GM23248 (cell line): ENCODE measurements around the gene SMO. TPM values are rescaled to one million over a fixed set of nuclear protein-coding genes. Genes with fewer than 3 reads are reported as not detected.

Experiments
- DNase-seq: peaks from one replicate; pipeline ENCODE4 v3.0.0-alpha.2; 2015
- H2AFZ ChIP-seq: fragments of 200-600 bp; sonication (generic); 2 replicates; pipeline ENCODE4 v1.6.1; 2016; ENCODE audit warnings: antibody characterized with exemption
- H3F3A ChIP-seq: fragments of 200-600 bp; sonication (generic); 2 replicates; pipeline ENCODE4 v1.6.1; 2016; ENCODE audit warnings: mild to moderate bottlenecking, antibody characterized with exemption, mixed run types; ENCODE audit not compliant: insufficient read depth
- H3K27ac ChIP-seq: fragments of 200-600 bp; sonication (generic); 2 replicates; pipeline ENCODE4 v1.5.1; 2016; ENCODE audit warnings: mild to moderate bottlenecking
- H3K27me3 ChIP-seq: fragments of 200-600 bp; sonication (generic); replicated peaks from 2 replicates; pipeline ENCODE4 v1.6.1; 2016; ENCODE audit warnings: mild to moderate bottlenecking; ENCODE audit not compliant: insufficient read depth
- H3K36me3 ChIP-seq: fragments of 200-600 bp; sonication (generic); 2 replicates; pipeline ENCODE4 v1.6.1; 2016; ENCODE audit warnings: low read depth, mild to moderate bottlenecking
- H3K4me1 ChIP-seq: fragments of 200-600 bp; sonication (generic); 2 replicates; pipeline ENCODE4 v1.6.1; 2016; ENCODE audit warnings: mild to moderate bottlenecking; ENCODE audit not compliant: insufficient read depth
- H3K4me2 ChIP-seq: fragments of 200-600 bp; sonication (generic); one replicate; pipeline ENCODE4 v1.6.1; 2016; ENCODE audit warnings: mild to moderate bottlenecking; ENCODE audit not compliant: unreplicated experiment
- H3K4me3 ChIP-seq: fragments of 200-600 bp; sonication (generic); 2 replicates; pipeline ENCODE4 v1.5.1; 2016; ENCODE audit warnings: mild to moderate bottlenecking
- H3K79me2 ChIP-seq: fragments of 200-600 bp; sonication (generic); 2 replicates; pipeline ENCODE4 v1.6.1; 2016; ENCODE audit warnings: mild to moderate bottlenecking; ENCODE audit not compliant: insufficient read depth
- H3K9ac ChIP-seq: fragments of 200-600 bp; sonication (generic); 2 replicates; pipeline ENCODE4 v1.6.1; 2016; ENCODE audit warnings: mild to moderate bottlenecking
- H3K9me2 ChIP-seq: fragments of 200-600 bp; sonication (generic); 2 replicates; pipeline ENCODE4 v1.6.1; 2016; ENCODE audit warnings: mixed run types, mild to moderate bottlenecking, moderate library complexity; ENCODE audit not compliant: insufficient read depth
- H3K9me3 ChIP-seq: fragments of 200-600 bp; sonication (generic); one replicate; pipeline ENCODE4 v1.6.1; 2017; ENCODE audit warnings: low read depth
- H4K20me1 ChIP-seq: fragments of 200-600 bp; sonication (generic); 2 replicates; pipeline ENCODE4 v1.6.0; 2016; ENCODE audit not compliant: insufficient read depth
- EZH2 ChIP-seq: fragments of 200-600 bp; sonication (generic); IDR thresholded peaks from 2 replicates; pipeline ENCODE4 v1.6.1; 2018; ENCODE audit warnings: antibody characterized with exemption, mild to moderate bottlenecking; ENCODE audit not compliant: insufficient read depth, poor library complexity, severe bottlenecking
- EZH2phosphoT487 ChIP-seq: fragments of 200-600 bp; sonication (generic); IDR thresholded peaks from 2 replicates; pipeline ENCODE4 v1.6.1; 2018; ENCODE audit warnings: antibody characterized with exemption, moderate library complexity, mild to moderate bottlenecking, low read depth; ENCODE audit not compliant: insufficient read depth
- WGBS, 2 experiments: methylation state at CpG; one replicate each; pipeline ENCODE4 v1.1.6; 2015 to 2017; ENCODE audit warnings: low lambda C conversion rate in 2 of 2, low coverage in 1 of 2; ENCODE audit errors: missing lambda C conversion rate in 2 of 2; 5-methylcytosine and 5-hydroxymethylcytosine counted together
- in situ Hi-C: fragments of 300-500 bp; cut with MboI; formaldehyde crosslinking; loops from 2 replicates; pipeline ENCODE4 v1.15.0; 2020
- polyA plus RNA-seq: library from polyadenylated mRNA; unstranded; fragments of >200 nt; fragmentation: Nextera tagmentation; extraction: Ambion mirVana; gene quantifications from 2 replicates; pipeline ENCODE4 v1.2.1, GENCODE V29; 2016
- total RNA-seq: library from RNA; depleted of rRNA; stranded (reverse); fragments of >200 nt; shearing (Covaris generic); gene quantifications from 2 replicates; pipeline ENCODE4 v1.2.3, GENCODE V29; 2014

The SMO gene
- total and polyA plus RNA-seq, 2 experiments from 2014 or later = 2.3 to 14.7 TPM

DNA sequence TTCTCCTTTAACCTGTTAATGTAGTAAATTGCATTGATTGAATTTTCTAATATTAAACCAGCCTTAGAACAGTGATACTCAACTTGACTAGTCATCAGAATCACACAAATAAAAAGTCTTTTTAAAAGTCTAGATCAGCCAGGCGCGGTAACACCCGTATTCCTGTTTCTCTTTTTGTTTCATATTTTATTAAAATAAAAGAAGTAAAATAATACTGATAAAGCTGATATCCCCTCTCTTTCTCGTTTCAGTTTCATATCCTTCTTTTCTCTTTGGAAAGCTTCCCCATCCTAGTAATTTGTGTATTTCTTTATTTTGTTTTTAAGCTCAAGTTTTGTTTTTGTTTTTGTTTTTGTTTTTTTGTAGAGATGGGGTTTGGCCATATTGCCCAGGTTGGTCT is 9.3 kb downstream of the SMO start:
- no peak overlapping the region for H3K27ac ChIP-seq
- H3K4me3 ChIP-seq = no peak overlapping the region
- no peaks in the 10 kb centered on the region for H3F3A ChIP-seq
- in situ Hi-C loops = no loop called here
- H3K79me2 ChIP-seq = 0 out of 2 replicates have a peak, but pooled peaks cover 4% of the 10 kb centered on the region
- no peaks in the 10 kb centered on the region for H3K9me3 ChIP-seq
- WGBS, 2 experiments = 90% methylated on average over 4 of the region's 4 CpGs
- H3K4me2 ChIP-seq = no peak overlapping the region
- no peaks in the 10 kb centered on the region for H3K27me3 ChIP-seq
- H3K9me2 ChIP-seq = no peaks in the 10 kb centered on the region
- no peak for DNase-seq
- no peak overlapping the region for H3K9ac ChIP-seq
- no peaks in the 10 kb centered on the region for H3K36me3 ChIP-seq
- H4K20me1 ChIP-seq = no peaks in the 10 kb centered on the region
- no peak for TF ChIP-seq EZH2phosphoT487
- no peak for TF ChIP-seq EZH2
- H3K4me1 ChIP-seq = no peaks in the 10 kb centered on the region
- no peak overlapping the region for H2AFZ ChIP-seq

GRCh38 chr7:129199406-129199805 is 11.0 kb downstream of the SMO start:
- H3K9ac ChIP-seq = no peak overlapping the region
- no peaks in the 10 kb centered on the region for H3K9me3 ChIP-seq
- WGBS, 2 experiments = 84 to 86% methylated on average over 4 of the region's 4 CpGs
- in situ Hi-C loops = no loop called here
- H3K27me3 ChIP-seq = no peaks in the 10 kb centered on the region
- H3K27ac ChIP-seq = no peak overlapping the region
- H4K20me1 ChIP-seq = no peaks in the 10 kb centered on the region
- TF ChIP-seq EZH2phosphoT487 (no peak), EZH2 (no peak)
- no peaks in the 10 kb centered on the region for H3K4me1 ChIP-seq
- no peak for DNase-seq
- H3K79me2 ChIP-seq = no peaks in the 10 kb centered on the region
- no peaks in the 10 kb centered on the region for H3F3A ChIP-seq
- H3K4me3 ChIP-seq = no peak overlapping the region
- no peak overlapping the region for H3K4me2 ChIP-seq
- H3K36me3 ChIP-seq = no peaks in the 10 kb centered on the region
- no peak overlapping the region for H2AFZ ChIP-seq
- H3K9me2 ChIP-seq = no peaks in the 10 kb centered on the region

DNA sequence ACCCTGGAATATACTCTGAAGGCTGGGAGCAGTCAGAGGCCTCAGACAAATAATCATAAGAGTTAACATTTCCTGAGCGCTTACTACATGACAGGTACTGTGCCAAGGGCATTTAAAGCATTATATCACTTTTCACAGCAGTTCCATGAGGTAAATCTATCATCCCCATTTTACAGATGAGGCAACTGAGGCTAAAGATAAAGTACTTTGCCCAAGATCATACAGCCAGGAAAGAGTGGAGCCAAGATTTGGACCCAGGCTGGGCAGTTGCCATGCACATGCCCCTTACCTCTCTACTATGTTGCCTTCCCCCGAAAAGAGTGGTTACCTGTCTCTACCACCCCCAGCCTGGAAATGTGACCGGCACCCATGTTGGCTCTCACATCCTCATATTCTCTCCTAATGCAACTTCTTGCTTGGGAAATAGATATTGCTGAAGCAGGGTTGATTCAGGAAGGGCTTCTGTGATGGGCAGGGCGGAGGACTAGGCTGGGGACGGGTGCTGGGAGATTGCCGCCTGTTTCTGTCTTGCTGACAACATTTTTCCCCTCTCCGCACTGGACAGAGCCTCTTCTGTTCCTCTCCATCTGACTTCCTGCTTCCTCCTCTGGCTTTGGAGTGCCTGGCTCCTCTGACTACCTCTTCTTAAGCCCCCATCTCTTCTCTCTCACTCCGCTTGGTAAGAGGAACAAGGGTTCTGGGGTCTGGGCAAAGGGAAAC is 13.8 kb downstream of the SMO start:
- Histone ChIP-seq H3K4me3 (no peak overlapping the region), H3K9ac (no peak overlapping the region), H3F3A (no peaks in the 10 kb centered on the region), H3K36me3 (no peaks in the 10 kb centered on the region), H3K9me2 (no peaks in the 10 kb centered on the region), H3K27me3 (no peaks in the 10 kb centered on the region), H3K9me3 (no peaks in the 10 kb centered on the region), H3K4me2 (no peak overlapping the region), H2AFZ (no peak overlapping the region), H3K4me1 (no peaks in the 10 kb centered on the region), H3K79me2 (no peaks in the 10 kb centered on the region), H3K27ac (no peak overlapping the region), H4K20me1 (no peaks in the 10 kb centered on the region)
- WGBS, 2 experiments = 94 to 95% methylated on average over 8 of the region's 8 CpGs
- in situ Hi-C loops = loop anchor here (25.0 kb wide), 1 partner anchor 435 kb away; no protein-coding TSS in a partner anchor
- no peak for DNase-seq
- TF ChIP-seq EZH2 (no peak), EZH2phosphoT487 (no peak)

DNA sequence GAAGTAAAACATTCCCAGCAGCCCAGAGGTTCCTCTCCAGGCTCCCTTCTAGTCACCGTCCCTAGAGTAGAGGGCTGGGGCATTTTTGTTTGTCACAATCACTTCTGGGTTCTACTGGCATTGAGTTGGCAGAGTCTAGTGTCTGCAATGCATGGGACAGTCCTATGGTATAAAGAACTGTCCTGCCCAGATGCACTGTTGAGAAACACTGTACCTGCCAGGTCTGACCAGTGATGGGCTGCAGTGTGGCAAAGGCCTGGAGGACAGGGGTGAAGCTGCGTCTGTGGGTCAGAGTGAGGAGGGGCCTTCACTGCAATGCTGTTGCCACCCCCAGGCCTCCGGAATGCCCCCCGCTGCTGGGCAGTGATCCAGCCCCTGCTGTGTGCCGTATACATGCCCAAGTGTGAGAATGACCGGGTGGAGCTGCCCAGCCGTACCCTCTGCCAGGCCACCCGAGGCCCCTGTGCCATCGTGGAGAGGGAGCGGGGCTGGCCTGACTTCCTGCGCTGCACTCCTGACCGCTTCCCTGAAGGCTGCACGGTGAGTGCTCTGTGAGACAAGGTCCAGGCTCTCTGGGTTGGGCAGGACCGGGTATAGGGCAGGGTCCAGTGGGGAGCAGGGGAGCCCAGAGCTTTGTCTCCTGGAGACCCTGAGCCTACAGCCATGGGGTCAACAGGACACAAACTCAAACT is 14.8 kb downstream of the SMO start:
- WGBS, 2 experiments = 78 to 82% methylated on average over 9 to 14 of the region's 14 CpGs
- no peaks in the 10 kb centered on the region for H3K79me2 ChIP-seq
- H3K9ac ChIP-seq = no peak overlapping the region
- no peak for DNase-seq
- H3F3A ChIP-seq = no peaks in the 10 kb centered on the region
- TF ChIP-seq EZH2 (no peak), EZH2phosphoT487 (no peak)
- no peak overlapping the region for H2AFZ ChIP-seq
- no peak overlapping the region for H3K4me3 ChIP-seq
- in situ Hi-C loops = loop anchor here (25.0 kb wide), 1 partner anchor 434 kb away; no protein-coding TSS in a partner anchor
- no peaks in the 10 kb centered on the region for H3K36me3 ChIP-seq
- no peak overlapping the region for H3K27ac ChIP-seq
- no peak overlapping the region for H3K4me2 ChIP-seq
- H3K9me3 ChIP-seq = no peaks in the 10 kb centered on the region
- no peaks in the 10 kb centered on the region for H3K9me2 ChIP-seq
- no peaks in the 10 kb centered on the region for H4K20me1 ChIP-seq
- no peaks in the 10 kb centered on the region for H3K4me1 ChIP-seq
- no peaks in the 10 kb centered on the region for H3K27me3 ChIP-seq
